Liver (tissue), 9 donors: ENCODE data around the gene UBXN7. TPM values are rescaled to one million over a fixed set of nuclear protein-coding genes. Genes with fewer than 3 reads are reported as not detected.
"Not testable (repeated sequence)": the region's sequence is repeated elsewhere in the genome, so short reads cannot be mapped to it uniquely, and the experiment has no call there.

ENCODE experiments used
- DNase-seq: peaks from one replicate; pipeline ENCODE4 v3.0.0-alpha.2; 2017; ENCODE audit warnings: low spot score
- H3K27ac ChIP-seq, 2 donors: one replicate each; pipeline ENCODE4 v1.7.0; 2013; ENCODE audit warnings: inconsistent platforms in 2 of 2, low read length in 2 of 2, control low read depth in 1 of 2, low read depth in 1 of 2, mild to moderate bottlenecking in 1 of 2
- H3K27me3 ChIP-seq, 4 donors: one replicate each; pipeline versions ENCODE4 v1.6.1 to v1.7.0; 2013; ENCODE audit warnings: low read length in 3 of 4, inconsistent platforms in 1 of 4, mild to moderate bottlenecking in 1 of 4, moderate library complexity in 1 of 4; ENCODE audit not compliant: control insufficient read depth in 4 of 4, insufficient read depth in 4 of 4
- H3K36me3 ChIP-seq, 4 donors: one replicate each; pipeline versions ENCODE4 v1.6.1 to v1.7.0; 2013; ENCODE audit warnings: low read length in 3 of 4, mild to moderate bottlenecking in 3 of 4, low read depth in 1 of 4, moderate library complexity in 1 of 4; ENCODE audit not compliant: control insufficient read depth in 4 of 4, insufficient read depth in 3 of 4
- H3K4me1 ChIP-seq, 4 donors: one replicate each; pipeline versions ENCODE4 v1.6.1 to v1.7.0; 2013; ENCODE audit warnings: low read length in 3 of 4, mild to moderate bottlenecking in 3 of 4, moderate library complexity in 1 of 4; ENCODE audit not compliant: control insufficient read depth in 4 of 4, insufficient read depth in 4 of 4
- H3K4me3 ChIP-seq, 3 donors: one replicate each; pipeline versions ENCODE4 v1.6.1 to v1.7.0; 2013; ENCODE audit warnings: low read length in 3 of 3, control low read depth in 1 of 3, low read depth in 1 of 3, mild to moderate bottlenecking in 1 of 3
- H3K9ac ChIP-seq, 2 donors: one replicate each; pipeline ENCODE4 v1.7.0; 2013; ENCODE audit warnings: low read length in 2 of 2, mild to moderate bottlenecking in 2 of 2, moderate library complexity in 2 of 2, control low read depth in 1 of 2, low read depth in 1 of 2
- H3K9me3 ChIP-seq, 4 donors: one replicate each; pipeline versions ENCODE4 v1.6.1 to v1.7.0; 2013; ENCODE audit warnings: low read length in 3 of 4; ENCODE audit not compliant: control insufficient read depth in 4 of 4
- EGR1 ChIP-seq, 2 donors: IDR thresholded peaks; 2 replicates each; pipeline ENCODE4 v1.6.1; 2016 to 2018; ENCODE audit warnings: antibody characterized with exemption in 2 of 2, low read depth in 2 of 2
- FOXA1 ChIP-seq: IDR thresholded peaks from 2 replicates; pipeline ENCODE4 v1.6.1; 2016; ENCODE audit warnings: antibody characterized with exemption
- FOXA2 ChIP-seq: IDR thresholded peaks from 2 replicates; pipeline ENCODE4 v1.6.1; 2016; ENCODE audit warnings: antibody characterized with exemption
- HNF4A ChIP-seq, 2 donors: conservative IDR thresholded peaks; 2 replicates each; pipeline ENCODE4 v1.6.1; 2016; ENCODE audit warnings: antibody characterized with exemption in 2 of 2, mild to moderate bottlenecking in 2 of 2
- HNF4G ChIP-seq: IDR thresholded peaks from 2 replicates; pipeline ENCODE4 v1.6.1; 2016; ENCODE audit warnings: antibody characterized with exemption
- NR2F2 ChIP-seq: IDR thresholded peaks from 2 replicates; pipeline ENCODE4 v1.6.1; 2016; ENCODE audit warnings: antibody characterized with exemption
- RAD21 ChIP-seq, 2 donors: IDR thresholded peaks; 2 replicates each; pipeline ENCODE4 v1.6.1; 2016; ENCODE audit warnings: antibody characterized with exemption in 2 of 2, mild to moderate bottlenecking in 2 of 2
- RXRA ChIP-seq, 2 donors: IDR thresholded peaks; 2 replicates each; pipeline ENCODE4 v1.6.1; 2017 to 2018; ENCODE audit warnings: antibody characterized with exemption in 2 of 2, mild to moderate bottlenecking in 1 of 2
- SP1 ChIP-seq: IDR thresholded peaks from 2 replicates; pipeline ENCODE4 v1.6.1; 2018; ENCODE audit warnings: antibody characterized with exemption, mild to moderate bottlenecking
- TAF1 ChIP-seq: conservative IDR thresholded peaks from 2 replicates; pipeline ENCODE4 v1.6.1; 2016; ENCODE audit warnings: antibody characterized with exemption, mild to moderate bottlenecking
- YY1 ChIP-seq: IDR thresholded peaks from 2 replicates; pipeline ENCODE4 v1.6.1; 2016; ENCODE audit warnings: antibody characterized with exemption, mild to moderate bottlenecking
- WGBS: extraction: QIAGEN DNeasy Blood & Tissue Kit; methylation state at CpG from one replicate; pipeline ENCODE4 v1.1.7; 2013; 5-methylcytosine and 5-hydroxymethylcytosine counted together
- polyA plus RNA-seq, 2 donors: library from polyadenylated mRNA; stranded (reverse) in 1 of 2; unstranded in 1 of 2; fragments of 200-250 nt in 1 of 2; fragments of >200 nt in 1 of 2; fragmentation: Nextera tagmentation in 1 of 2; extraction: Ambion mirVana in 1 of 2; gene quantifications; one replicate each; pipeline versions ENCODE4 v1.2.1 to v1.2.3, GENCODE V29; 2013 to 2015
- total RNA-seq, 2 donors: library from RNA; depleted of rRNA; stranded (reverse); fragments of >200 nt; gene quantifications; one replicate each; pipeline ENCODE4 v1.2.3, GENCODE V29; 2014
- TF ChIP-seq, protein P1 (sequence below): fragments of 150-350 bp; IDR thresholded peaks from 2 replicates; pipeline ENCODE4 v1.5.1; 2017; ENCODE audit warnings: improper control_type of control experiment, low read depth, low read length; ENCODE audit not compliant: missing input control
- TF ChIP-seq, protein P2 (sequence below): IDR thresholded peaks from 2 replicates; pipeline ENCODE4 v1.6.1; 2016; ENCODE audit warnings: antibody characterized with exemption, mild to moderate bottlenecking
- TF ChIP-seq, protein P3 (sequence below): IDR thresholded peaks from 2 replicates; pipeline ENCODE4 v1.6.1; 2016; ENCODE audit warnings: antibody characterized with exemption
- TF ChIP-seq, protein P4 (sequence below): IDR thresholded peaks from 2 replicates; pipeline ENCODE4 v1.6.1; 2016; ENCODE audit warnings: antibody characterized with exemption
- donor health status: healthy.
- donor health status: healthy.
- donor health status: healthy.
- donor health status: healthy.
- donor health status: healthy.

UBXN7 gene
- total and polyA plus RNA-seq, 4 donors, result 2.9 to 15.5 (median 7.7) TPM

DNA sequence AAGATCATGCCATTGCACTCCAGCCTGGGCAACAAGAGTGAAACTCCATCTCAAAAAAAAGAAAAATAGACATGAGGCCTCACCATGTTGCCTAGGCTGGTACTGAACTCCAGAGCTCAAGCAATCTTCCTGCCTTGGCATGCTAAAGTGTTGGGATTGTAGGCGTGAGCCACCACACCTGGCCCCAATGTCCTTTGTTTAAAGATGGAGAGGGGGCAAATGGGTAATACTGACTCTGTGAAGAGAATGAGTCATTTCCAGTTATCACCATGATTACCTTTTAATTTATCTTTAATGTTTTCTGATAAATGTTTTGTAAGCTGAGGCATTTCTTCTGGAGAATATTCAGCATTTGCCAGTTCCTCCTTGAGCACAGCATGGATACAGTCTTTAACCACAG, 116.4 kb downstream of the UBXN7 start:
- 98% methylated on average over 1 of the region's 1 CpG for WGBS
- no peaks in the 10 kb centered on the region for H3K9me3 ChIP-seq
- no peak for TF ChIP-seq FOXA2
- no peak for TF ChIP-seq HNF4G
- no peak for TF ChIP-seq TAF1
- DNase-seq, result no peak
- H3K36me3 ChIP-seq, result no peaks in the 10 kb centered on the region
- no peaks in the 10 kb centered on the region for H3K27me3 ChIP-seq
- H3K9ac ChIP-seq, result no peak overlapping the region
- H3K4me3 ChIP-seq, result no peak overlapping the region
- H3K4me1 ChIP-seq, result peaks cover 0 to 8% (median 2%) of the 10 kb centered on the region in 4 donors
- H3K27ac ChIP-seq, result no peak overlapping the region

DNA sequence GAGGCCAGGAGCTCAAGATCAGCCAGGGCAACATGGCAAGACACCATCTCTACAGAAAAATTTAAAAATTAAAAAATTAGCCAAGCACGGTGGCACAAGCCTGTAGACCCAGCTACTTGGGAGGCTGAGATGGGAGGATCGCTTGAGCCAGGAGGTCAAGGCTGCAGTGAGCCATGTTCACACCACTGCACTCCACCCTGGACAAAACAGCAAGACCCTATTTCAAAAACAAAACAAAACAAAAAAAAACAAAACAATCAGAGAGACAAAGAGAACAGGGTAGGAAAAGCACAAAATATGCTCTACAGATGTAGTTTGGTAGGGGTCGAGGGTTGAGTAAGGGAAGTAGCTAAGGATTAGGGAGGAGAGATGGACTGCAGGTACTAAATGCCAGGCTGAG, 117.6 kb downstream of the UBXN7 start:
- Histone ChIP-seq H3K4me3 (no peak overlapping the region), H3K4me1 (peaks cover 0 to 8% (median 2%) of the 10 kb centered on the region in 4 donors), H3K9me3 (no peaks in the 10 kb centered on the region), H3K36me3 (no peaks in the 10 kb centered on the region), H3K27me3 (no peaks in the 10 kb centered on the region), H3K9ac (no peak overlapping the region), H3K27ac (no peak overlapping the region)
- no peak for TF ChIP-seq EGR1 (IDR thresholded peaks at IDR 0.05; ENCODE audit: low read depth in 2 of 2)
- TF ChIP-seq HNF4G, result no peak
- no peak for TF ChIP-seq TAF1
- no peak for TF ChIP-seq NR2F2
- TF ChIP-seq, protein P1, sequence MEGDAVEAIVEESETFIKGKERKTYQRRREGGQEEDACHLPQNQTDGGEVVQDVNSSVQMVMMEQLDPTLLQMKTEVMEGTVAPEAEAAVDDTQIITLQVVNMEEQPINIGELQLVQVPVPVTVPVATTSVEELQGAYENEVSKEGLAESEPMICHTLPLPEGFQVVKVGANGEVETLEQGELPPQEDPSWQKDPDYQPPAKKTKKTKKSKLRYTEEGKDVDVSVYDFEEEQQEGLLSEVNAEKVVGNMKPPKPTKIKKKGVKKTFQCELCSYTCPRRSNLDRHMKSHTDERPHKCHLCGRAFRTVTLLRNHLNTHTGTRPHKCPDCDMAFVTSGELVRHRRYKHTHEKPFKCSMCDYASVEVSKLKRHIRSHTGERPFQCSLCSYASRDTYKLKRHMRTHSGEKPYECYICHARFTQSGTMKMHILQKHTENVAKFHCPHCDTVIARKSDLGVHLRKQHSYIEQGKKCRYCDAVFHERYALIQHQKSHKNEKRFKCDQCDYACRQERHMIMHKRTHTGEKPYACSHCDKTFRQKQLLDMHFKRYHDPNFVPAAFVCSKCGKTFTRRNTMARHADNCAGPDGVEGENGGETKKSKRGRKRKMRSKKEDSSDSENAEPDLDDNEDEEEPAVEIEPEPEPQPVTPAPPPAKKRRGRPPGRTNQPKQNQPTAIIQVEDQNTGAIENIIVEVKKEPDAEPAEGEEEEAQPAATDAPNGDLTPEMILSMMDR, result no peak
- no peak for TF ChIP-seq HNF4A (conservative IDR thresholded peaks at IDR 0.05)
- TF ChIP-seq RAD21 (IDR thresholded peaks at IDR 0.05), result no peak
- no peak for TF ChIP-seq FOXA1
- TF ChIP-seq, protein P2, sequence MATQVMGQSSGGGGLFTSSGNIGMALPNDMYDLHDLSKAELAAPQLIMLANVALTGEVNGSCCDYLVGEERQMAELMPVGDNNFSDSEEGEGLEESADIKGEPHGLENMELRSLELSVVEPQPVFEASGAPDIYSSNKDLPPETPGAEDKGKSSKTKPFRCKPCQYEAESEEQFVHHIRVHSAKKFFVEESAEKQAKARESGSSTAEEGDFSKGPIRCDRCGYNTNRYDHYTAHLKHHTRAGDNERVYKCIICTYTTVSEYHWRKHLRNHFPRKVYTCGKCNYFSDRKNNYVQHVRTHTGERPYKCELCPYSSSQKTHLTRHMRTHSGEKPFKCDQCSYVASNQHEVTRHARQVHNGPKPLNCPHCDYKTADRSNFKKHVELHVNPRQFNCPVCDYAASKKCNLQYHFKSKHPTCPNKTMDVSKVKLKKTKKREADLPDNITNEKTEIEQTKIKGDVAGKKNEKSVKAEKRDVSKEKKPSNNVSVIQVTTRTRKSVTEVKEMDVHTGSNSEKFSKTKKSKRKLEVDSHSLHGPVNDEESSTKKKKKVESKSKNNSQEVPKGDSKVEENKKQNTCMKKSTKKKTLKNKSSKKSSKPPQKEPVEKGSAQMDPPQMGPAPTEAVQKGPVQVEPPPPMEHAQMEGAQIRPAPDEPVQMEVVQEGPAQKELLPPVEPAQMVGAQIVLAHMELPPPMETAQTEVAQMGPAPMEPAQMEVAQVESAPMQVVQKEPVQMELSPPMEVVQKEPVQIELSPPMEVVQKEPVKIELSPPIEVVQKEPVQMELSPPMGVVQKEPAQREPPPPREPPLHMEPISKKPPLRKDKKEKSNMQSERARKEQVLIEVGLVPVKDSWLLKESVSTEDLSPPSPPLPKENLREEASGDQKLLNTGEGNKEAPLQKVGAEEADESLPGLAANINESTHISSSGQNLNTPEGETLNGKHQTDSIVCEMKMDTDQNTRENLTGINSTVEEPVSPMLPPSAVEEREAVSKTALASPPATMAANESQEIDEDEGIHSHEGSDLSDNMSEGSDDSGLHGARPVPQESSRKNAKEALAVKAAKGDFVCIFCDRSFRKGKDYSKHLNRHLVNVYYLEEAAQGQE, result no peak
- TF ChIP-seq SP1, result no peak
- no peak for TF ChIP-seq YY1
- TF ChIP-seq, protein P3, sequence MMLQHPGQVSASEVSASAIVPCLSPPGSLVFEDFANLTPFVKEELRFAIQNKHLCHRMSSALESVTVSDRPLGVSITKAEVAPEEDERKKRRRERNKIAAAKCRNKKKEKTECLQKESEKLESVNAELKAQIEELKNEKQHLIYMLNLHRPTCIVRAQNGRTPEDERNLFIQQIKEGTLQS, result no peak
- TF ChIP-seq RXRA (IDR thresholded peaks at IDR 0.05), result no peak
- TF ChIP-seq, protein P4, sequence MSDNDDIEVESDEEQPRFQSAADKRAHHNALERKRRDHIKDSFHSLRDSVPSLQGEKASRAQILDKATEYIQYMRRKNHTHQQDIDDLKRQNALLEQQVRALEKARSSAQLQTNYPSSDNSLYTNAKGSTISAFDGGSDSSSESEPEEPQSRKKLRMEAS, result no peak
- DNase-seq, result no peak
- WGBS, result 94% methylated on average over 3 of the region's 3 CpGs

DNA sequence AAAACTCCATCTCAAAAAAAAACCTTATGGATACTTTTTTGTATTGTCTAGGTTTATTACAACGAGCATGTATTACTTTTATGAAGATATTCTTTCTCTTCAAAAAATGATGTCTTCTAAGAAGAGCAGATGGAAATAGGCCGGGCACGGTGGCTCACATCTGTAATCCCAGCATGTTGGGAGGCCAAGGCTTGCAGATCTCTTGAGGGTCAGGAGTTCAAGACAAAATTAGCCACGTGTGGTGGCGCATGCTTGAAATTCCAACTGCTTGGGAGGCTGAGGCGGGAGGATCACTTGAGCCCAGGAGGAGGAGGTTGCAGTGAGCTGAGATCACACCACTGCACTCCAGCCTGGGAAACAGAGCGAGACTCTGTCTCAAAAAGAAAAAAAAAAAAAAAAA, 118.1 kb downstream of the UBXN7 start:
- H3K4me3 ChIP-seq, H3K27me3 ChIP-seq, H3K36me3 ChIP-seq, H3K9me3 ChIP-seq, DNase-seq, H3K27ac ChIP-seq, H3K9ac ChIP-seq, H3K4me1 ChIP-seq: not testable (repeated sequence)
- WGBS, result 90% methylated on average over 7 of the region's 7 CpGs

DNA sequence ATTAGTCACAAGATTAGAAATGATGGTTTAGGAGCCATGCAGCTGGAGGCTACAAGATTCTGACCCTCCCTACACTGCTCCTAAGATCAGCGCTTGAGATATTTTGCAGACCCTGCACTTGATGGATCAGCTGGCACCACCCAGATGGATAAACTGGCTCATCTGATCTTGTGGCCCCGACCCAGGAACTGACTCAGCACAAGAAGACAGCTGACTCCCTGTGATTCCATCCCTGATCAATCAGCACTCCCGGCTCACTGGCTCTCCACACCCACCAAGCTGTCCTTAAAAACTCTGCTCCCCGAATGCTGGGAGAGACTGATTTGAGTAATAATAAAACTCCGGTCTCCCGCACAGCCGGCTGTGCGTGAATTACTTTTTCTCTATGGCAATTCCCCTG, 129.3 kb downstream of the UBXN7 start:
- H3K4me3 ChIP-seq, H3K27me3 ChIP-seq, H3K4me1 ChIP-seq, H3K36me3 ChIP-seq, DNase-seq, H3K27ac ChIP-seq, H3K9ac ChIP-seq, H3K9me3 ChIP-seq: not testable (repeated sequence)
- 80% methylated on average over 8 of the region's 8 CpGs for WGBS

DNA sequence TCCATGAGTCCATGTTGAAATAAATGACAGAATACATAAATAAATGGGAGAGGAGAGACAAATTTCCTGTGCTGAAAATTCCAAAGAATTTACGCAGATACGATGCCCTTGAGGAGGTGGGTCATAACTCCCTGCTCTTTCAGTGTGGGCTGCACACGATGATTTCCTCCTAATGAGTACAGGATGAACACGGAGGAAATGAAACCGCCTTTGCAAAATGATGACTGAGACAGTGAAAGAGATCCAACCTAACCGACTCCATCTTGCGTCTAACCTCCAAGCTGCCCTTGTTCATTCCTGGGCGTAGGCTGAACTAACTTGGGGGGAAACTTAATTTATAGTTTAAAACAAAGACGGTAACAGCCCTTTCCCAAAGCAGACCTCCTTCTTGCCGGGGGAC, 129.7 kb downstream of the UBXN7 start:
- not testable (repeated sequence) for H3K9ac ChIP-seq, H3K27ac ChIP-seq, H3K4me1 ChIP-seq, H3K4me3 ChIP-seq, H3K27me3 ChIP-seq, H3K9me3 ChIP-seq, DNase-seq, H3K36me3 ChIP-seq
- WGBS, result 73% methylated on average over 7 of the region's 10 CpGs
